GM12878 (cell line): Measurements from ENCODE around the gene NXPH1. TPM values are rescaled to one million over a fixed set of nuclear protein-coding genes. Genes with fewer than 3 reads are reported as not detected.

Source experiments
- ATAC-seq: fragments of 200-7000 bp; cut with Tn5 transposase; 3 replicates; pipeline ENCODE4 v1.9.1; 2020; ENCODE audit warnings: mild to moderate bottlenecking, moderate library complexity
- BruUV-seq: library from RNA; stranded (reverse); fragments of 400-500 nt; replicated peaks from 2 replicates; lab custom pipeline; 2021; lab: Mats Ljungman, UMichigan
- CTCF ChIA-PET: fragments of 300-600 bp; sonication (Branson Sonifier 250); formaldehyde crosslinking; extraction: SDS; loops from one replicate; lab custom pipeline; 2021; ENCODE audit warnings: inconsistent platforms; lab: Yijun Ruan, JAX
- POLR2A ChIA-PET: fragments of 350-600 bp; formaldehyde crosslinking; extraction: SDS; loops from one replicate; lab custom pipeline; 2021; ENCODE audit warnings: inconsistent platforms; lab: Charles Lee
- RAD21 ChIA-PET: fragments of 300-600 bp; sonication (Branson Sonifier 250); formaldehyde crosslinking; loops from one replicate; lab custom pipeline; 2023; ENCODE audit warnings: antibody characterized with exemption; ENCODE audit not compliant: unreplicated experiment; lab: Charles Lee
- SMC1A ChIA-PET: fragments of 300-600 bp; sonication (Branson Sonifier 250); formaldehyde crosslinking; loops from one replicate; lab custom pipeline; 2023; ENCODE audit not compliant: unreplicated experiment, uncharacterized antibody; lab: Charles Lee
- DNase-seq: peaks from one replicate; pipeline ENCODE4 v3.0.0-alpha.2; 2011; ENCODE audit warnings: low read depth, low spot score
- FAIRE-seq: peaks from 3 replicates; lab custom pipeline; 2011; peaks lifted over from hg19 to GRCh38; lab: Jason Lieb, UNC
- H2AFZ ChIP-seq: 2 replicates; pipeline ENCODE4 v1.6.0; 2011; ENCODE audit warnings: low read depth, low read length, control low read depth; ENCODE audit not compliant: control insufficient read depth
- H3K27ac ChIP-seq: 2 replicates; pipeline ENCODE4 v1.5.1; 2011; ENCODE audit warnings: control low read depth; ENCODE audit not compliant: control insufficient read depth, insufficient read depth
- H3K27me3 ChIP-seq, 2 experiments: replicated peaks in 1 of 2; 2 replicates each; pipeline versions ENCODE4 v1.6.0 to v1.6.1; 2011; ENCODE audit warnings: low read length in 1 of 2; ENCODE audit not compliant: control insufficient read depth in 2 of 2, insufficient read depth in 2 of 2
- H3K36me3 ChIP-seq, 2 experiments: 2 replicates each; pipeline ENCODE4 v1.5.1; 2011; ENCODE audit warnings: low read length in 1 of 2; ENCODE audit not compliant: control insufficient read depth in 2 of 2, insufficient read depth in 2 of 2
- H3K4me1 ChIP-seq: 2 replicates; pipeline ENCODE4 v1.6.1; 2011; ENCODE audit warnings: mild to moderate bottlenecking, low read length, moderate library complexity, mixed read lengths; ENCODE audit not compliant: control insufficient read depth, insufficient read depth
- H3K4me2 ChIP-seq: 2 replicates; pipeline ENCODE4 v1.6.0; 2011; ENCODE audit warnings: control low read depth; ENCODE audit not compliant: control insufficient read depth, insufficient read depth
- H3K4me3 ChIP-seq: fragments of 200-600 bp; sonication (generic); 2 replicates; pipeline ENCODE4 v1.5.1; 2016
- H3K79me2 ChIP-seq: 2 replicates; pipeline ENCODE4 v1.6.0; 2011; ENCODE audit warnings: low read length; ENCODE audit not compliant: control insufficient read depth, insufficient read depth
- H3K9ac ChIP-seq: 2 replicates; pipeline ENCODE4 v1.8.0; 2011; ENCODE audit warnings: low read length, control low read depth, mixed read lengths; ENCODE audit not compliant: control insufficient read depth, insufficient read depth
- H3K9me3 ChIP-seq: replicated peaks from 3 replicates; pipeline ENCODE4 v1.5.1; 2011; ENCODE audit warnings: mild to moderate bottlenecking, low read length; ENCODE audit not compliant: control insufficient read depth, insufficient read depth
- H4K20me1 ChIP-seq: 2 replicates; pipeline ENCODE4 v1.6.0; 2011; ENCODE audit not compliant: control insufficient read depth, insufficient read depth
- BACH1 ChIP-seq: fragments of 450-650 bp; IDR thresholded peaks from 2 replicates; pipeline ENCODE4 v1.6.1; 2017; ENCODE audit warnings: mild to moderate bottlenecking, borderline replicate concordance
- CBX5 ChIP-seq: sonication (generic); IDR thresholded peaks from 2 replicates; pipeline ENCODE4 v1.6.1; 2016; ENCODE audit warnings: low read depth, moderate library complexity, mild to moderate bottlenecking, inconsistent platforms
- HCFC1 ChIP-seq: fragments of 150-350 bp; IDR thresholded peaks from 2 replicates; pipeline ENCODE4 v1.6.1; 2014; ENCODE audit warnings: low read length
- POLR2AphosphoS2 ChIP-seq: IDR thresholded peaks from 2 replicates; pipeline ENCODE4 v1.6.1; 2011; ENCODE audit warnings: low read depth, mild to moderate bottlenecking, low read length, improper control_type of control experiment, moderate library complexity
- POLR2AphosphoS5 ChIP-seq: IDR thresholded peaks from 2 replicates; pipeline ENCODE4 v1.6.1; 2011; ENCODE audit warnings: mild to moderate bottlenecking, low read length, inconsistent platforms
- PRDM15 ChIP-seq: fragments of 450-650 bp; formaldehyde crosslinking; IDR thresholded peaks from 2 replicates; pipeline ENCODE4 v1.4.0; 2020; ENCODE audit warnings: mild to moderate bottlenecking, moderate library complexity
- SMARCA5 ChIP-seq: fragments of 450-650 bp; IDR thresholded peaks from 2 replicates; pipeline ENCODE4 v1.6.1; 2017; ENCODE audit warnings: mild to moderate bottlenecking
- SRF ChIP-seq, 2 experiments: IDR thresholded peaks; 2 replicates each; pipeline ENCODE4 v1.6.1; 2011; ENCODE audit warnings: low read depth in 2 of 2, low read length in 2 of 2, mild to moderate bottlenecking in 1 of 2, moderate library complexity in 1 of 2
- TCF3 ChIP-seq: IDR thresholded peaks from 2 replicates; pipeline ENCODE4 v1.6.1; 2012; ENCODE audit warnings: low read depth, mild to moderate bottlenecking, low read length, borderline replicate concordance; ENCODE audit not compliant: insufficient read depth
- ZBTB40 ChIP-seq: fragments of 450-650 bp; IDR thresholded peaks from 2 replicates; pipeline ENCODE4 v1.6.1; 2016; ENCODE audit warnings: mild to moderate bottlenecking, moderate library complexity, borderline replicate concordance
- WGBS: methylation state at CpG from one replicate; pipeline ENCODE4 v1.1.6; 2016; ENCODE audit warnings: low lambda C conversion rate; ENCODE audit not compliant: insufficient replicate concordance, insufficient coverage; ENCODE audit errors: missing lambda C conversion rate; 5-methylcytosine and 5-hydroxymethylcytosine counted together
- in situ Hi-C: fragments of 300-500 bp; cut with MboI; formaldehyde crosslinking; loops from 9 replicates; pipeline ENCODE4 v1.14.3; 2018; ENCODE audit warnings: mixed read lengths
- intact Hi-C: fragments of 100-400 bp; cut with micrococcal nuclease; formaldehyde crosslinking; loops from one replicate; pipeline ENCODE4 v1.14.2; 2022; ENCODE audit not compliant: unreplicated experiment
- polyA plus RNA-seq, 11 experiments: library from polyadenylated mRNA; depleted of rRNA in 4 of 11; unstranded in 6 of 11; stranded (reverse) in 5 of 11; fragments of >200 nt; fragmentation: Nextera tagmentation in 4 of 11; fragmentation: Illumina TruSeq in 1 of 11; extraction: Ambion mirVana in 4 of 11; extraction: Trizol in 1 of 11; gene quantifications; 1 replicate in 1 of 11; 2 replicates in 10 of 11; pipeline versions ENCODE4 v1.2.1 to v1.2.3, GENCODE V29; 2011 to 2016; ENCODE audit warnings: inconsistent platforms in 2 of 11, missing spikeins in 2 of 11, low read depth in 1 of 11
- total RNA-seq, 4 experiments: library from RNA; depleted of rRNA in 3 of 4; stranded (reverse); fragments of >200 nt in 3 of 4; fragmentation: Illumina TruSeq in 1 of 4; extraction: Trizol in 1 of 4; gene quantifications; 2 replicates each; pipeline versions ENCODE4 v1.2.1 to v1.2.3, GENCODE V29; 2013 to 2021
- TF ChIP-seq, protein P1 (sequence below): IDR thresholded peaks from 2 replicates; pipeline ENCODE4 v1.6.1; 2011; ENCODE audit warnings: low read depth, mild to moderate bottlenecking, low read length, moderate library complexity, borderline replicate concordance; ENCODE audit errors: extremely low read depth

Gene NXPH1
- total and polyA plus RNA-seq, 10 of the 15 experiments (the other 5 are each of a cell fraction or from before 2014, with no cell fraction given) = 0.06 to 0.34 TPM; not detected in 8

GRCh38 chr7:8549046-8549445, 115.6 kb downstream of the NXPH1 start:
- 24% methylated on average over 3 of the region's 3 CpGs for WGBS
- DNase-seq = no peak
- POLR2A ChIA-PET = no interaction called here
- in situ Hi-C loops (no loop called here), intact Hi-C loops (no loop called here)
- FAIRE-seq = no peak
- Histone ChIP-seq H3K79me2 (no peaks in the 10 kb centered on the region), H3K36me3 (no peaks in the 10 kb centered on the region), H3K9me3 (no peaks in the 10 kb centered on the region), H3K27ac (no peak overlapping the region), H3K4me2 (no peak overlapping the region), H4K20me1 (no peaks in the 10 kb centered on the region), H3K9ac (no peak overlapping the region), H2AFZ (no peak overlapping the region), H3K27me3 (no peaks in the 10 kb centered on the region), H3K4me3 (no peak overlapping the region), H3K4me1 (no peaks in the 10 kb centered on the region)
- no peak for ATAC-seq
- TF ChIP-seq TCF3 (no peak), PRDM15 (CRISPR knock-in tag) (no peak), ZBTB40 (no peak), BACH1 (no peak), HCFC1 (no peak), CBX5 (no peak), POLR2AphosphoS2 (no peak), SMARCA5 (no peak), SRF (IDR thresholded peaks at IDR 0.05; ENCODE audit: low read depth in 2 of 2, low read length in 2 of 2) (no peak), POLR2AphosphoS5 (no peak)
- TF ChIP-seq, protein P1, sequence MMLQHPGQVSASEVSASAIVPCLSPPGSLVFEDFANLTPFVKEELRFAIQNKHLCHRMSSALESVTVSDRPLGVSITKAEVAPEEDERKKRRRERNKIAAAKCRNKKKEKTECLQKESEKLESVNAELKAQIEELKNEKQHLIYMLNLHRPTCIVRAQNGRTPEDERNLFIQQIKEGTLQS = no peak
- RAD21 ChIA-PET = no interaction called here
- CTCF ChIA-PET = no interaction called here
- no TSS peak for BruUV-seq
- SMC1A ChIA-PET = no interaction called here
